Measurements from ENCODE around the gene PLCG2.

DNA sequence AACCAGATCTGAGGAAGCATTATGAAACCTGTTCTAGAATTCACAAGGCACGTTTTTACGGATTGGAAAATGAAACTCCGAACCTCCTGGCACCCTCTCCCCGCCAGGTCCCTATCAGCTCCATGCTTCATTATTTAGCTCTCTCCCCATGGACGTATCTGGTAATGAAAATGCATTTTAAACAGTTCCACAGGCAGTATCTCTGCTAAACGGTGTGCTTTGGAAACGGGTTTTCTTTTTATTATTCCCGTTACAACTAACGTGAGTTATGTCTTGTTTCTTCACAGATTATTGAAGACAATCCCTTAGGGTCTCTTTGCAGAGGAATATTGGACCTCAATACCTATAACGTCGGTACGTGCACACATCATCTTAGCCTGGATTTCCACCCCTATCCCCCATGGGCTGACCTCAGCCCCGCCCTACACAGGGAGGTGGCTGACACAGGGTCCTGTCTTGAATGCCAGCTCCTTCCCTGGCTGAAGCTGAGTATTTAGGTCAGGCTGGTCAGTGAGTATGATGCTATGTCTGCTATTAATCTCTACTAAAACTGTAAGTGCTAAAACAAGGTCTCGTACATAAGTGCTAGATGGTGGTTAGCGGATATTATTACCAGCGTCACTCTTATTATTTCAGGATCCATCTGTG lies 149.3 kb downstream of the PLCG2 start:
- TF ChIP-seq, protein P1, sequence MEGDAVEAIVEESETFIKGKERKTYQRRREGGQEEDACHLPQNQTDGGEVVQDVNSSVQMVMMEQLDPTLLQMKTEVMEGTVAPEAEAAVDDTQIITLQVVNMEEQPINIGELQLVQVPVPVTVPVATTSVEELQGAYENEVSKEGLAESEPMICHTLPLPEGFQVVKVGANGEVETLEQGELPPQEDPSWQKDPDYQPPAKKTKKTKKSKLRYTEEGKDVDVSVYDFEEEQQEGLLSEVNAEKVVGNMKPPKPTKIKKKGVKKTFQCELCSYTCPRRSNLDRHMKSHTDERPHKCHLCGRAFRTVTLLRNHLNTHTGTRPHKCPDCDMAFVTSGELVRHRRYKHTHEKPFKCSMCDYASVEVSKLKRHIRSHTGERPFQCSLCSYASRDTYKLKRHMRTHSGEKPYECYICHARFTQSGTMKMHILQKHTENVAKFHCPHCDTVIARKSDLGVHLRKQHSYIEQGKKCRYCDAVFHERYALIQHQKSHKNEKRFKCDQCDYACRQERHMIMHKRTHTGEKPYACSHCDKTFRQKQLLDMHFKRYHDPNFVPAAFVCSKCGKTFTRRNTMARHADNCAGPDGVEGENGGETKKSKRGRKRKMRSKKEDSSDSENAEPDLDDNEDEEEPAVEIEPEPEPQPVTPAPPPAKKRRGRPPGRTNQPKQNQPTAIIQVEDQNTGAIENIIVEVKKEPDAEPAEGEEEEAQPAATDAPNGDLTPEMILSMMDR (IDR thresholded peaks at IDR 0.05) = no peak
- TF ChIP-seq POLR2A (IDR thresholded peaks at IDR 0.05) = no peak
